Fibroblast of skin of abdomen (primary cell): ENCODE measurements around the gene ZNF385B.
A peak's percentile ranks its signal among the peaks of the same experiment; 100 is the strongest.
"Not testable (repeated sequence)": the region's sequence is repeated elsewhere in the genome, so short reads cannot be mapped to it uniquely, and the experiment has no call there.

Source experiments
- DNase-seq: peaks from one replicate; pipeline ENCODE4 v3.0.0-alpha.2; 2013

The ZNF385B gene

DNA sequence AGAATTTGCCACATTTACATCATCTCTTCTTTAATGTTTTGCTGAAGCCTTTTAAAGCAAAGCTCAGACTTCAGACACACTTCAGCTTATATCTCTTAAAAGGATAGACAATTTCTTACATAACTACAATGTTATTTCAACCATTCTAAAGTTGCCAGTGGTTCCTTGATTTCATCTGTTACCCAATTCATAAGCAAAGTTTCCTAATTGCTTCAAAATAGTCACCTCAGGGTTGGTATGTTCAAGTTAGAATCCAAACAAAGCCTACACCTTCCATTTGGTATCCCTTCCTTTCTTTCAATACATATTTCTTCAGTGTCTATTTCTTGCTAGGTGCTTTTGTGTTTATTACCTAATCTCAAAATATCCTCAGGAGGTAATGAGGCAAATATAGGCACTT lies 60.6 kb downstream of the ZNF385B start:
- no peak for DNase-seq

DNA sequence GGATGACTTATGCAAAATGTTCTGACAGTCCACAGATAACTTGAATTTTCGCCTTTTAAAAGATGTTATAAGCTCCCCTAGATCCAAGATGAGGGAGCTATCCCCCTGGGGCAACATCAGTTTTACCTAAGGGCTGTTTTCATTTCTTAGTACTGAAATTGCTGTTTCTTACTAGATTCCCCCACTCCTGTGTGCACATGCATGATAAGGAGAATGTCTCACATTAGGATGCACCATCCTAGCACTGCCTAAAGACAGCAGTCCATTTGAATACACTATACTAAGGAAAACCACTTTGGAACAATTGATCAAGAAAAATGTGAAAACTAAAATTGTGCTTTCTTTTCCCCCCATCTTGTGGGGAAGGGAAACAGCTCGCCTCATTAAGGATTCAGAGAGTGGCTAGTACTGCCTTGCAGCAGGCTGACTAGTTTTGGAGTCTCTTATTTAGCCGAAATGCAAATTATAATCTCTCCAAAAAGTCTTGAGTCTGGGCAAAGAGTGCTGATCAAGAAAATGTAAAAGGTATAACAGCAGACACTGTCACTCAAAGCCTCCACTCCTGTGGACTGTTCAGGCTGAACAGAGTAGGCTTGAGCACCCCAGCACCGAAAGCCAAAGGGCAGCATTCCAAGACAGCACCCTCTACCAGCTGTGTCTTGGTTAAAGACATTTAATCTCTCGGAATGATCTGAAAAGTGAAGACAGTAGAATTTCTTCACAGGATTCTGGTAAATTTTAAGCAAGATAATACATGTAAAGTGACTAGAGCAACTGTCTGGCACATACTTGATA lies 65.0 kb downstream of the ZNF385B start:
- DNase-seq: no peak

DNA sequence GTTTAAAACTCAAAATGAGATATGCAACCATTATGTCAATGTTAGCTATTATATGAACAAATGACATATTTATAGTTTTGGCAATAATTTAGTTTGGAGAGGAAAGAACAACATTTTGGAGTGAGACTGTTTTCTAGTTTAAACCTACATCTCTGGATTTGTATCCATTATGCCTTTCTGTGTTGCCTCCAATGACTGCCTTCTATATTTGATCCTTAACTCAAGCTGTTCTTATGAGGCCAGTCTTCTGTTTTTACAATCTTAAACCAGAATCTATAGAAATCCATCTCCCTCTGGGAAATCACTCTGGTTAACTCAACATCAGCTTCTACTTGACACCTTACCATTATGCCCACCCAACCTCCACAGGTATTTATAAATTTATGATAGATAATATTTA lies 67.5 kb downstream of the ZNF385B start:
- DNase-seq: no peak

DNA sequence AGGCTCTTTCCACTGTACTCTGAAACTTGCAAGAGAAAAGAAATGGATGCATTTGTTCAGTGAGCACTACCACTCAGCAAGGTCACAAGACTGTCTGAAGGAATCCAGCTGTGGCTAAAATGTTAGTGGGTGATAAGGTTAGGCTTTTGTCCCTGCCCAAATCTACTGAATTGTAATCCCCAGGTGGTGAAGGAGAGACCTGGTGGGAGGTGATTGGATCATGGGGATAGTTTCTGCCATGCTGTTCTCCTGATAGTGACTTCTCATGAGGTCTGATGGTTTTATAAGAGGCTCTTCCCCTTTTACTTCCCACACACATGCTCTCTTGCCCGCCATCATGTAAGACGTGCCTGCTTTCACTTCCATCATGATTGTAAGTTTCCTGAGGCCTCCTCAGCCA lies 68.2 kb downstream of the ZNF385B start:
- DNase-seq: no peak

DNA sequence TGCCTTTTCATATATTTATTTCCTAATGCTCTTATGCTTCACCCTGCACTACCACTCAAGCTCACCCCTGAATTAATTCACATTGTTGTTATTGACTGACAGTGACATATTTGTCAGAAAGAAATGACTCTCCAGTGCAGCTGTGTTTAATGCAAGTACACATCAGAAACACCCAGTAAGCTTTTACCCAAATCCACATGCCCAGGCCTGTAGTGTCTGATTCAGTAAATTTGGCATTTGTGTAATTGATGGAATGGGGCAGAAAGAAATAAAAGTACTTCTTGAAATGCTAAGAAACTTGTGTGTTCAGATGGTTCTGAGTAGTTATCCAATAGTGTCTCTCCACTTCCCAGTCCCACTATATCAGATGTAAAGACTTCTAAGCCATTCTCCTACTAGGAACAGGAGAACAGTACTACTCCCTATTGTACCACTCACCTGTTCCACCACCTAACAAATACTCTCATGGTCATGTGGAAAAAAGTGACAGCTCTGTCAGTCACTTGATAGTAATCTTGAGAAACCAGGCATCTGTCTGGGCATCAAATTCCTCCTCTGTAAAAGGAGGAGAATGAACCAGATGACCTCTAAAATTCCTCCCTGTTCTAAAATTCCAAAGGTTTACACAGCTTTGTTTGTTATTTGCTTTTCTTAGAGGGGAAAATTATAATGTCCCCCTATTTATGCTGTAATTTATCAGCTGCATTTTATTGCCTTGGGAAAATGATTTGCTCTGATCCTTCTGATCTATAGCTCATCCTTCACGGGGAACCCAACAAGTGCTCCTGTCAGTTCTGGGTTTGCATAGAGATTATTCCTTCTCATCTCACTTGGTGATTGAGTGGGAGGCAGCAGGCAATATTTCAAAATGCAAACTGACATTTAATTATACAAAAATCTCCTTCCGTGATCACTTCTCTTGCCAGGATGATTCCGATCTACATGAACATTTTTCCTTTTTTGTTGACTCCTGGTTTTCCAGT lies 70.9 kb downstream of the ZNF385B start:
- no peak for DNase-seq

DNA sequence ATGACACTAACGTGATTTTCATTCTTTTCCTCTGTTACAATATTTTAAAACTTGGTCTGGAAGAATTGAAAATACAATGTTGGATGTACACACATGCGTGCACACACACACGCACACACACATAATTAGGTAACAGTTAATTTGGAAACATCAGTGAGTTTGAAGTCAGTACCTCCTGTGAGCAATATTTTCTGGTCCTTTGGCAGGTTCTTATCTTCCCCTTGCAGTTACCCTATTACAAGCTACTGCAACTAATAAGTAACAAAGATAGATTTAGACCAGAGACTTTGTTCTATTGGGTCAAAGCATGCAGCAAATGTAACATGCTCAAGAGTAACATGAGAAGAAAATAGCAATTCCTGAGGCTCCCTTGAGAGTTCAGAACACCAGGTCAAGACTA lies 73.3 kb downstream of the ZNF385B start:
- no peak for DNase-seq

DNA sequence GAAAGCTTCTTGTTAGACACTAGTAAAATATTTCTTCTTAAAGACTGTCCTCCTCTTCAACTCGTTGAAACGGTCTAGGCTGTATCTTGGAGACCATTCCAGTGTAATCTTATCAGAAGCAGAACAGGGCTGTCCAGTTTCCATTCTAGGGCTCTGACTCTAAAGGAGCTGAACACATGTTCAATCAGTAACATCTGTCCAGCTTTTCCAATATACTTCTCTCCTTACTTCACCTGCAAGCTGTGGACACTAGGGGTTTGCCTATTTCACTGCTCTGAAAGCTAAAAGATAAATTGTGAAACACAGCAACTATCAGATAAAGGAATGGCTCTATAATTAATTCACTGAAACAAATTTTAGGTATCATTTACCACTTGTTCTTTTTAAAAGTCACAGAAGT lies 73.8 kb downstream of the ZNF385B start:
- DNase-seq: no peak

DNA sequence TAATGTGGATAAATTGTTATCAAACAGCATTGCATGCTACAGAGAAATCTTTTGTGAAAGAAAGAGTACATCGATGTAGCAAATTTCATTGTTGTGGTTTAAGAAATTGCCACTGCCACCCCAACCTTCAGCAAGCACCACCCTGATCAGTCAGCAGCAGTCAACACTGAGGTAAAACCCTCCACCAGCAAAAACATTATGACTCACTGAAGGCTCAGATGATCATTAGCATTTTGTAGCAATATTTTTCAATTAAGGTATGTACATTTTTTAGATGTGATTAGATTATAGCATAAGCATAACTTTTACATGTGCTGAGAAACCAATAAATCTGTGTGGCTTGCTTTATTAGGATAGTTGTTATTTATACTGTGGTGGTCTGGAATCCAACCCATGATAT lies 75.5 kb downstream of the ZNF385B start:
- DNase-seq: no peak

DNA sequence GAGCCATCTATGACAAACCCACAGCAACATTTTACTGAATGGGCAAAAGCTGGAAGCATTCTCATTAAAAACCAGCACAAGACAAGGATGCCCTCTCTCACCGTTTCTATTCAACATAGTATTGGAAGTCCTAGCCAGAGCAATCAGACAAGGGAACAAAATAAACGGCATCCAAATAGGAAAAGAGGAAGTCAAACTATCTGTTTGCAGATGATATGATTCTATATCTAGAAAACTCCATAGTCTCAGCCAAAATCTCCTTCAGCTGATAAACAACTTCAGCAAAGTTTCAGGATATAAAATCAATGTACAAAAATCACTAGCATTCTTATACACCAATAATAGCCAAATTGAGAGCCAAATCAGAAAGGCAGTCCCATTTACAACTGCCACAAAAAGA lies 79.1 kb downstream of the ZNF385B start:
- not testable (repeated sequence) for DNase-seq

DNA sequence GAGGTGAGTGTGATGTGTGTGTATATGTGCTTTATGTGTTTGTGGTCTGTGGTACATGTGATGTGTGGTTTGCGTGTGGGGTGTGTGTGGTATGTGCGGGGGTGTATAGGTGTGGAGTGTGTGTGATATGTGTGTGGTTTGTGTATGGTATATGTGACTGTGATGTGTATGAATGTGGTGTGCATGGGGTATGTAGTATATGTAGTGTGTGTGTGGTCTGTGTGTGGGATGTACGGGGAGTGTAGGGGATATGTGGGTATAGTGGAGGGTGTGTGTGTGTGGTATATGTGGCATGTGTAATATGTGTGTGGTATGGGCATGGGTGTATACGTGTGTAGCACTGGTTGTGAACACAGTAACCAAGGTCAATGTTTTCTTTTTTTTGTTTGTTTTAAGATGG lies 87.4 kb downstream of the ZNF385B start:
- DNase-seq: no peak

DNA sequence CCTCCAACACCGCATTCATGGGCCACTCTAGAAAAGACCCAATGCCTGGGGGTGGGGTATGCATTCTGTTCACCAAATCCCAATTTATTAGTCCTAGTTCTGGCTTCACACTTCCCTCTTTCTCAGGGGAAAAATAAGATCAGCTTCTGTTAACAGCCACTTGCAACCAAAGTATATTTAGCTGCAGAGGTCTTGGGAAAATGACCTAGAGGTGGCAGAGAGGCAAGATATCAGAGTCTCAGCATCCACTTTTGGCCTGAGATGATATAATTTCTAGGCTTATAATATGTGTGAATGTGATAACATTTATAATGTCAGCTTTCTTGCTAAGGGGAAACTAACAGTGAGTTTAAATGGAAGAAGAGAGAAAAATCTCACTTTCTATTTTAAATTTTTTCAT lies 89.1 kb downstream of the ZNF385B start:
- DNase-seq: no peak

DNA sequence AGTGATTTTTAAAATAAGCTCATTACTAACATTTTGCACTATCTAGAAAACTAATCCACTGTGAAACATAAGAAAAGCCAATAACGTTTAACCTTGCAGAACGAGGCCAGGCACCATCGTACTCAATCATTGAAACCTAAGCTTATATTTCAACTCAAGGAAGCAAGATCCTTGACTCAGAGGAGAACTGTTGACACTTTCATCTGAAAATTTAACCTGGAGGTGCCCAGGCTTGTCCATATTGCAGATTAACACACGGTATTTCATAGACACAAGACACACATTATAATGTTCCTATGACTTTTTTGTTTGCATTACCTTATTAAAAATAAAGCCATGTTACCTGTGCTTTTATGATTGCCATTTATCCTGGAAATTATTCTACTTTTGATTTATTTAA lies 89.6 kb downstream of the ZNF385B start:
- DNase-seq: no peak

DNA sequence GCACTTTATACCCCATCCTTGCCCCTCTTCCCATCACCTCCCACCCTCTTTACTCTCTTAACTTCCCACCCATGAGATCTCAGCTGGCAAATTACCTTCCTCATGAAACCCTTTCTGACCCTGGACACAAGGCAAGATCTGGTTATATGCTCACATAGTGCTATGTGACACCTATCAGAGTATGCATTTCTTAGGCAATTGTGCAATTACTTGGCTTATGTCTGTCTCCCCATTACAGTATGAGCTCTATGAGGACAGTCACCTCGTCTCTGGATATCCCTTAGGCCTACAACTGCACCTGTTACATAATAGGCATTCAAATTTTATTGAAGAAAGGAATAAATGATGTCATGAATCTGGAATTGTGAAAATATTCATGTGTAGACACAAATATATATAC lies 91.4 kb downstream of the ZNF385B start:
- no peak for DNase-seq

DNA sequence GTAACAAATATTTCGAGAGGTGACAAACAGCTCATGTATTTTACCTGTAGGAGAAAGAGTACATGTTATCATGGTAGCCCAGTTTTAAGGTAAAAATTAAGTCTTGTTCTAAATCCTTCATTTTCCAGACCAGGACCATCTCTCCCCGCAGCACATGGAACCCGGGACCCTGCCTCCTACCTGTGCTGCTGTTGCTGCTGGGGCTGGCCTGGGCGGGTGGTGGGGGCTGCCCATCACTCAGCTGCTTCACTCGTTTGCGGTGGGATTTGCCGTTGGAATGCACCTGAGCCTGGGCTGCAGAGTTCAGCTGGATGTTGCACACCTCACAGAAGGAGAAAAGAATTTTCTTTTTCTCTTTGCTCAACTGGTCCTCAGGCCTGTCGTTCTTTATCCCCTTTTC lies 92.1 kb downstream of the ZNF385B start:
- no peak for DNase-seq

DNA sequence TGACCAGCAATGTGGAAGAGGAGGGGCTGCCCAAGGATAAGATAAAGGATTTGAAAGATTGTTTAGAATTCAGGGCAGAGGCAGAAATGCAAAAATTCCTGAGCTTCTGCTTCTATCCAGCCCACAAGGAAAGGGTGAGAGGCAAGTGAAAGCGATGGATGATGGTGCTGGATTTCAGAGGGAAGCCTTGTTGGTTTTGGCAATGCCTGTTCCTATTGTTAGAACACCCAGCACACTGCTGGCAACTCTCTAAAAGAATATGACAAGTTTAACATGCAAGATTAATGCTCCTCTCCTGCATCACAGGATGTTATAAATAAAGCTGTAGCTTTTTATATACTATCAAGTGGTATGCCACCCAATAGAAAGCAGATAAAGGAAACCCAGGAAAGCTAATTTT lies 92.6 kb downstream of the ZNF385B start:
- peak; percentile 25 for DNase-seq

DNA sequence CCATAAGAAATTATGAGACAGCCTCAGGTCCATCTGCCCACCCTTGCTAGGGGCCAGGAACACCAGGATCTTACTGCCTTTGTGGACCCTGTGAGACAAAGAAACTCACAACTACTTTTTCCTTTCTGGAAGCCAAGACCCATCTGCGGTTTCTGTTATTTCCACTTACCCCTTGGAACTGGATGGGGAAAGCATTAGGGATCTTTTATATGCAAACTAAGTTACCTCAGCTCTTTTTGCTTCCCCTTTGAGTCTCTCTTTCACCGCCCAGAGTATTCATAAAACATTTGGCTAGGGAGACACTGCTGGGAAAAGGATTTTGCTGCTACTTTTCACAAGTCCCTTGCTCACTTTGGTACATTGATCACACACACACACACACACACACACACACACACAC lies 95.7 kb downstream of the ZNF385B start:
- no peak for DNase-seq

DNA sequence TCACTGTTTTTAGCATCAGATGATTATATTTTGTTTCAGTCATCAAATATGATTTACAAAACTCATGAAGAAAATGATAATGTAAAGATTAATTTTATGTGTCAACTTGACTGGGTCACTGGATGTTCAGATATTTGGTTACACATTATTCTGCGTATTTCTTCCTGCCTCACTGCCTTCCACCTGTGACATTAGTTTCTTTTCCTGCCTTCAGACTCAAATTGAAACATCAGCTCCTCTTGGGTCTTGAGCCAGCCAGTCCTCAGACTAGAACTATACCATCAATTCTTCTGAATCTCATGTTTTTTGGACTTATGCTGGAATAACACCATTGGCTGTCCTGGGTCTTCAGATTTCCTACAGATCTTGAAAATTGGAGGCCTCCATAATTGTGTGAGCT lies 96.7 kb downstream of the ZNF385B start:
- no peak for DNase-seq

DNA sequence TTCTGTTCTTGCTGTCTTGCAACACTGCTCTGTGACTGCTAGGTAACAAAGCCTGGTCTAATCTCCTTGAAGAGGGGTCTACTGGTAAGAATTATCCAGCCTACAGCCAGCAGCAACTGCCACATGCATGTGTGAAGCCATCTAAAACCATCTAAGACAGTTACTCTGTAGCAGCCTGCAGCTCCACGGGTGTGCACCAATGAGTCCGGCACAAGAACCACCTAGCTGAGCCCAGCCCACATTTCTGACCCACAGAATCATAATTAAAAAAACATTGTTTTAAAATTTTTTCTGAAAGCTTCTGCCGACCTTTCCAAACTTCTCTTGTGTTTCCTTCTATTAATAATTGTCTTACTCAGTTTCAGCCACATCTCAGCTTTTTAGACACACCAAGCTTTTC lies 102.8 kb downstream of the ZNF385B start:
- no peak for DNase-seq

DNA sequence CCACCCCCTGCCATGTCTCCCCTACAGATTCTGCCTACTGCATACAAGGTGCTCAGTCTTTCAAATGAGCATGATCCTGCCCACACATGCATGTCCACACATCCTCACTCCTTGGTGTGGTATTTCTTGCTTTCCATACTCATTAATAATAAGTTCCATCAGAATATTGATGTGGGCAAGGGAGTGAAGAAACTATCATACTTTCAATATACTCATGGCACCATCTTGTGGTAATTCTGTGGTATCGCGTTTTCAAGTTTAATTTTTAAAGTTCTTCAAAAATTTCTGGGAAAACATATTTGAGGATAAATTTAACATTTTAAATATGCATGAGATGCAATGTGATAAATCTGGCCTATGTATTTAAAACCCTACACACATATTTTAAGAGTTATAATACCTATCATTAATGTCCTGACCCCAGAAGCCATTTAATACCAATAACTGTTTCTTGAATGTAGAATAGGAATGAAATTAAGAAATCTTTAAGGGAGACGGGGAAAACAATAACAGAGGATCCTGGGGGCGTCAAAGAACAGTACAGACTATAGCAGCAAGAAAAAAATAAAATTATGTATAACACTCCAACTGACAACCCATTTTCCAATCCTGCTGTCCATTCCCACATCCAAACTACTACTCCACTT lies 110.1 kb downstream of the ZNF385B start:
- DNase-seq: peak; percentile 28

DNA sequence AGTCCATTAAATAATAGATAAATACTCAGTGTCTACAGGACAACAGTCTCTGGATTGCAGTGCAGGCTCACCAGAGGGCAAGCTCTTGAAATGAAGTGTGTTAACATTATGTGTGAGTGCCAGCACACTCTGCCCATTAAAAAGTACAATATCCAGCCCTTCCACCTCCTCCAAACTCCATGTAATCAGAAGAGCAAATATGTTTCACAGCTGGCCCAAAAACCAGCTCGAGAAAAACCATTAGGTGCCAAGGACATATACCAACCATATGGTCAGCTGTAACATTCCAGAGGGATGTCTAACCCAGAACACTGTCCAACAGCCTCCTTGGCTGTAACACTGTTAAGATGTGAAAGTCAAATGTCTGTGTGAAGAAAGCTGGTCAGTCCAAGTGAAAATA lies 112.2 kb downstream of the ZNF385B start:
- peak; percentile 55 for DNase-seq

DNA sequence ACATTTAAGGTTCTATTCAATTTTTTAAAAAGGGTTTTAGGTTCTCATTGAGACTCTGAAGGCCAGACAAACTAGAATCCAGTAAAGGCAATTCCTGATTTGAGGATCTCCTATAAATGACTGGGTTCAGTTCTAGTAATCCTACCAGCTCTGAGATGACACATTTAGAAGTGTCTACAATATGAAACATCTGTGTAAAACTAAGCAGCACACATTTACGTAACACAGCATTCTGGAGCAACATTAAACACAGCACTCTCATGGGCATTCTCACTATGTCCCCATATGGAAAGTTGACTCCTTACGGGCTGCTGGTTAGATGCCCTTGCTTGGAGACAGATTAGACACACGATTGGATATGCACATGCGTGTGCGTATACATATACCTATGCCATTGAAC lies 114.4 kb downstream of the ZNF385B start:
- peak; percentile 16 for DNase-seq

DNA sequence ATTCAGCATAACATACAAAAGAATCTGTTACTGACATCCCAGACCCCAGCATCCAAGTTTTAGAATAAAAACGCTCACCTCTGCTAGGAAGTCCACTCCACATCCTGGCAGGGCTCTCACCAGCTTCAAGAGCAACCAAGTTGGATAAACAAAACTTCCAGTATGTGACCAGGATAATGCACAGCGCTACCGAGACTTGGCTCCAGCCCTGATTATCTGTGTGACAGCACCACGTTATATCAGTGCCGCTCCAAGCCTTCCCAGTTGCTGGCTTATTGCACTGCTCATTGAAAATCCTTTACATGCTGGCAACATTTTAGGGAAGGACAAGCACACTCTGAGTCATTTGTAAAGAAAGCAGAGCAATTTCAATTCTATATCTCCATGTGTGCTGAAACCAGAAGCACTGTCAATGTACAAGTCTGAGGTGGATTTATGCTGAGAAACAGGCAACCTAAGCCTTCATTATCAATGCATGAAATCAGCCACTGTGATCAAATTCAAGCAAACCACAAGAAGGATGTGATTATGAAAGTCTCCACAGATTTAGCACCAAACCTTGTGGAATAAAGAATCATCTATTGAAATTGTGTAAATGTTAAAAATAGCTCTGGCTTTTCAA lies 115.7 kb downstream of the ZNF385B start:
- DNase-seq: peak; percentile 21

DNA sequence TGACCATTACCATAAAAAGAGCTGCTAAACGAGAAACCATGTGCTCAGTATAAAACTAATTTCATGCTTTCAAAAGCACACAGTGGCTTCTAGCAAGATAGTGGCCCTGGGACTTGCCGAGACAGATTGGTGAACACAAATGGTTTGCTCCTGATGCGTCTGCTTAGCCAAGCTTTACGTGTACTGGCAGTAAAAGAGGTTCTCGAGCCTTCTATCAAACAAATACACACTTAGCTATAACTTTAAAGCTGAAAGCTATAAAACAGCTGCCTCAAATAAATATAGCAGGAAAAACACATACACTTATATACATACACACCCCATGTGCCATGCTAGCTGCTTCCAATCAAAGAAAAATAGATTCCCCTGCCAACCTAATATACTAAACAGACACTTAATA lies 117.0 kb downstream of the ZNF385B start:
- no peak for DNase-seq
